Gastrocnemius medialis (tissue), 4 donors: ENCODE results near the gene CD38.

Source experiments
- POLR2A ChIP-seq, 2 donors: fragments of 450-650 bp; IDR thresholded peaks; one replicate each; pipeline ENCODE4 v1.6.1; 2017; ENCODE audit warnings: antibody characterized with exemption in 2 of 2, mild to moderate bottlenecking in 2 of 2, moderate library complexity in 2 of 2
- TF ChIP-seq, protein P1 (sequence below), 5 experiments: fragments of 450-650 bp in 3 of 5; fragments of 200-600 bp in 2 of 5; sonication (generic) in 2 of 5; IDR thresholded peaks in 4 of 5; conservative IDR thresholded peaks in 1 of 5; 1 replicate in 4 of 5; 2 replicates in 1 of 5; pipeline ENCODE4 v1.5.1; 2016 to 2019; ENCODE audit warnings: antibody characterized with exemption in 5 of 5, mild to moderate bottlenecking in 3 of 5, moderate library complexity in 3 of 5

DNA sequence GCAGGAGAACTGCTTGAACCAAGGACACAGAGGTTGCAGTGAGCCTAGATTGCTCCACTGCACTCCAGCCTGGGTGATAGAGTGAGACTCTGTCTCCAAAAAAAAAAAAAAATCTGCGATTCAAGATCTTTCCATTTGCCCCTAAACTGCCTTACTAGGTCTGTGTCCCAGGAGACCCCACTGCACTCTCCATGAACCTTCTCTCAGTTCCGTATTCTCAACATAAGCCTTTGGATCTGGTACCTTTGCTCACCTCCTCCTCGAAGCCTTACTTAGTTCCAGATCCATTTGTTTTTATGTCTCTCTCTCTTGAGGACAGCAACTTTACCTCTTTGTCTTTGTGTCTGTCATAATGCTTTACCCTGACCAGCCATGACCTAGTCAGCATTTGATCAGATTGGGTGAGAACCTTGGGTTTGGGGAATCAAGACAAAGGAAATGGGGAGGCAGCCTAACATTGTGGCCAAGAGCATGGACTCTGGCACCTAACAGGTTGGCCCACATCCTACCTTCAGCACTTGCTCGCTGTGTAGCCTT lies 41.5 kb upstream of the CD38 start:
- TF ChIP-seq, protein P1, sequence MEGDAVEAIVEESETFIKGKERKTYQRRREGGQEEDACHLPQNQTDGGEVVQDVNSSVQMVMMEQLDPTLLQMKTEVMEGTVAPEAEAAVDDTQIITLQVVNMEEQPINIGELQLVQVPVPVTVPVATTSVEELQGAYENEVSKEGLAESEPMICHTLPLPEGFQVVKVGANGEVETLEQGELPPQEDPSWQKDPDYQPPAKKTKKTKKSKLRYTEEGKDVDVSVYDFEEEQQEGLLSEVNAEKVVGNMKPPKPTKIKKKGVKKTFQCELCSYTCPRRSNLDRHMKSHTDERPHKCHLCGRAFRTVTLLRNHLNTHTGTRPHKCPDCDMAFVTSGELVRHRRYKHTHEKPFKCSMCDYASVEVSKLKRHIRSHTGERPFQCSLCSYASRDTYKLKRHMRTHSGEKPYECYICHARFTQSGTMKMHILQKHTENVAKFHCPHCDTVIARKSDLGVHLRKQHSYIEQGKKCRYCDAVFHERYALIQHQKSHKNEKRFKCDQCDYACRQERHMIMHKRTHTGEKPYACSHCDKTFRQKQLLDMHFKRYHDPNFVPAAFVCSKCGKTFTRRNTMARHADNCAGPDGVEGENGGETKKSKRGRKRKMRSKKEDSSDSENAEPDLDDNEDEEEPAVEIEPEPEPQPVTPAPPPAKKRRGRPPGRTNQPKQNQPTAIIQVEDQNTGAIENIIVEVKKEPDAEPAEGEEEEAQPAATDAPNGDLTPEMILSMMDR (IDR thresholded peaks at IDR 0.05 in 4 of 5, conservative IDR thresholded peaks at IDR 0.05 in 1 of 5) = no peak
- TF ChIP-seq POLR2A (IDR thresholded peaks at IDR 0.05) = no peak
